Lower lobe of right lung (tissue), 2 donors: ENCODE results near the gene FGF1. TPM values are rescaled to one million over a fixed set of nuclear protein-coding genes. Genes with fewer than 3 reads are reported as not detected.

Source experiments
- ATAC-seq, 2 donors: fragments of 200-7000 bp; cut with Tn5 transposase; one replicate each; pipeline ENCODE4 v1.9.1; 2020 to 2022; ENCODE audit warnings: mild to moderate bottlenecking in 2 of 2, moderate library complexity in 2 of 2
- DNase-seq: peaks from one replicate; pipeline ENCODE4 v3.0.0-alpha.2; 2020
- H3K27ac ChIP-seq: fragments of 200-600 bp; one replicate; pipeline ENCODE4 v1.8.0; 2022
- H3K27me3 ChIP-seq: fragments of 200-600 bp; one replicate; pipeline ENCODE4 v1.8.0; 2022; ENCODE audit warnings: low read depth
- H3K36me3 ChIP-seq: fragments of 200-600 bp; one replicate; pipeline ENCODE4 v1.8.0; 2022; ENCODE audit warnings: mild to moderate bottlenecking
- H3K4me1 ChIP-seq: fragments of 200-600 bp; one replicate; pipeline ENCODE4 v1.8.0; 2022
- H3K4me3 ChIP-seq: fragments of 200-600 bp; one replicate; pipeline ENCODE4 v1.8.0; 2022; ENCODE audit warnings: mild to moderate bottlenecking
- H3K9me3 ChIP-seq: fragments of 200-600 bp; one replicate; pipeline ENCODE4 v1.8.0; 2022
- CTCF ChIP-seq: fragments of 200-600 bp; IDR thresholded peaks from one replicate; pipeline ENCODE4 v1.8.0; 2022; ENCODE audit warnings: antibody characterized with exemption, mild to moderate bottlenecking
- intact Hi-C: fragments of 100-400 bp; cut with DNase I; formaldehyde crosslinking; loops from one replicate; pipeline ENCODE4 v1.11.0; 2022
- total RNA-seq: library from RNA; stranded (reverse); fragmentation: NEBNext Ultra II Directional; extraction: Animal tissue kit (Norgen Biotek cat#: 25700); gene quantifications from one replicate; pipeline ENCODE4 v1.2.1, GENCODE V29; 2021
- donor health status: DM: no; HTN: yes; CAD: no; lungs with severe emphysema.

FGF1 gene
- total RNA-seq, 1 donor from 2014 or later, result 0.97 TPM

- H3K36me3 ChIP-seq, result no peaks in the 10 kb centered on the region
- peaks cover 5% of the 10 kb centered on the region for H3K4me1 ChIP-seq
- H3K27ac ChIP-seq, result no peak overlapping the region
- DNase-seq, result no peak
- no peak for TF ChIP-seq CTCF
- H3K9me3 ChIP-seq, result no peaks in the 10 kb centered on the region
- H3K4me3 ChIP-seq, result no peak overlapping the region
- no peak for ATAC-seq
- intact Hi-C loops, result no loop called here
- H3K27me3 ChIP-seq, result no peaks in the 10 kb centered on the region
These were observed 1.1 kb upstream of the FGF1 start for GRCh38 chr5:142686968-142687367.

GRCh38 chr5:142686210-142686734 is 382 bp upstream of the FGF1 start:
- no peak overlapping the region for H3K27ac ChIP-seq
- no peak overlapping the region for H3K4me3 ChIP-seq
- no peaks in the 10 kb centered on the region for H3K36me3 ChIP-seq
- peaks cover 5% of the 10 kb centered on the region for H3K4me1 ChIP-seq
- intact Hi-C loops, result no loop called here
- ATAC-seq (peak in 1 of 2 donors; percentile 19), DNase-seq (no peak)
- H3K27me3 ChIP-seq, result no peaks in the 10 kb centered on the region
- no peak for TF ChIP-seq CTCF
- no peaks in the 10 kb centered on the region for H3K9me3 ChIP-seq

DNA sequence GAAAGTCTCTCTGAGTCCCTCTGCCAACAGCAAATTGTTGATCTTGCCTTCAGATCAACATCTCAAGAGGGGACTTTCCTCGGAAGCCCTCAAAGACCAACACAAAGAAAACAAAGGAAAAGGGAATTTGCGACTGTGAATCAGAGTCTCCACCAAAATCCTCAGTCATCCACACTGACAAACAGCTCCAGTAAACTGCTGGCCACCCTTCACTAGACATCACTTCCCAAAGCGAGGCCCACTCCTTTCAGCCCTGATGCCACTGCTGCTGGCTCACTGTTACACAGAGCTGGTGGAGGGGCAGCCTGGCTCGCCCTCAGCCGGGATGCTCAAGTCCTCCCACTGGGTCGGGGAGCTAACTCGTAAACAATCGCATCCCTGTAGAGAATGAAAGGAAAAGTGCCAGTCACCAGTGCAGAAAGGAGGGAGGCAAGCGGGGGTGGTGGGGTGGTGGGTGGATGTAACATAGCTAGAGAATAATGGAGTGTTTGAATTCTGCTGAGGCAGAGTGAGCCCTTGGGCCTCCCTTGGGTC is 1.3 kb downstream of the FGF1 start:
- intact Hi-C loops, result no loop called here
- DNase-seq (no peak), ATAC-seq (peak; percentile 40 to 42)
- Histone ChIP-seq H3K27ac (no peak overlapping the region), H3K27me3 (no peaks in the 10 kb centered on the region), H3K4me3 (no peak overlapping the region), H3K4me1 (peaks cover 5% of the 10 kb centered on the region), H3K36me3 (no peaks in the 10 kb centered on the region), H3K9me3 (no peaks in the 10 kb centered on the region)
- TF ChIP-seq CTCF, result no peak

DNA sequence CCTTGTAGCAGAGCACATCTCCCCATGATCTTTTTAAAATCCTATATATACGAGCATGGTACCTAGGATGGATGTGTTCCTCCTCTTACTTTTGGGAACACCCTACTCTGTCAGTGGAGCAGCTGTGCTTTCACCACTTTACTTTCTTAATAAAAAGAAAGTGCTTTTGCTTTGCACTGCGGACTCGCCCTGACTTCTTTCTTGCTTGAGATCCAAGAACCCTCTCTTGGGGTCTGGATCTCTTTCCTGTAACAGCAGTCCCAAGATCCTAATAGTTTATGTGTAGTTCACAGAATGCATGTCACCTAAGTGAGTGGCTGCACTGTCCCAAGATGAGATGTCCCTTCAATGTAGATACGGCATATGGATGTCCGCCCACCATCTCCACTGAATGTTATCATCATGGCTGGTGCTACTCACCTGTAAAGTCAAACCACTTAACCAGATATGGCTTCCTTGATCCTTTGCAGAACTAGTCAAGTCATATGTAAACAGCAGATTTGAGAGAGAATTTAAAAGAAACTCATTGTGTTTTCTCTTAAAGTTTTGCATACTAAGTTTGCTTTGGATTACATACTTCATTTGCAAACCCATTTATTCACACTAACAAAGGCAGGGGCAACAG is 1.9 kb downstream of the FGF1 start:
- no peak for ATAC-seq
- intact Hi-C loops, result no loop called here
- Histone ChIP-seq H3K36me3 (no peaks in the 10 kb centered on the region), H3K9me3 (no peaks in the 10 kb centered on the region), H3K27me3 (no peaks in the 10 kb centered on the region), H3K4me3 (no peak overlapping the region), H3K27ac (no peak overlapping the region), H3K4me1 (peaks cover 5% of the 10 kb centered on the region)
- no peak for TF ChIP-seq CTCF
- no peak for DNase-seq

DNA sequence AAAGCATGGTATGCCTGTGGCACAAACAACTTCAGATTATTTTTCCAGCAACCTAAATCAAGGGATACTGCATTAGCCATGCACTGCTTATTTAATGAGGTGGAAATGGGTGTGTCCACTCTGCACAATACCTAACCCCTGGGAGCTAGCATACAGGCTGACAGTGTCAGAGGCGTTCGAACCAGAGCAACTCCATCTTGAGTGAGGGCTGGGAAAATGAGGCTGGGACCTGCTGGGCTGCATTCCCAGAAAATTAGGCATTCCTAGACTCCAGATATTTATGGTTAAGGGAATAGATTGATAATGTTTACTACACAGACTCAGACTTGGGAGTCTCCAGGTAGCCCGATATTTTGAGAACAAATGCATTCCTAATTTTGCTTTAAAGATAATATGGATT is 2.8 kb downstream of the FGF1 start:
- no peak for TF ChIP-seq CTCF
- Histone ChIP-seq H3K9me3 (no peaks in the 10 kb centered on the region), H3K4me1 (peaks cover 5% of the 10 kb centered on the region), H3K36me3 (no peaks in the 10 kb centered on the region), H3K27me3 (no peaks in the 10 kb centered on the region), H3K4me3 (no peak overlapping the region), H3K27ac (no peak overlapping the region)
- no peak for ATAC-seq
- intact Hi-C loops, result no loop called here
- DNase-seq, result no peak
